Measurements from ENCODE around the gene TRIAP1.

Gene TRIAP1

GRCh38 chr12:120425797-120426196 lies 20.4 kb downstream of the TRIAP1 start:
- FAIRE-seq: no peak

GRCh38 chr12:120422892-120423456 lies 23.2 kb downstream of the TRIAP1 start:
- no peak for FAIRE-seq

GRCh38 chr12:120421701-120422100 lies 24.5 kb downstream of the TRIAP1 start:
- no peak for FAIRE-seq

GRCh38 chr12:120417917-120418580 lies 28.1 kb downstream of the TRIAP1 start:
- FAIRE-seq: no peak

GRCh38 chr12:120416490-120417216 lies 29.5 kb downstream of the TRIAP1 start:
- no peak for FAIRE-seq

GRCh38 chr12:120413901-120414695 lies 32.1 kb downstream of the TRIAP1 start:
- FAIRE-seq: no peak

- no peak for FAIRE-seq
These were observed 33.8 kb downstream of the TRIAP1 start for GRCh38 chr12:120412421-120412820.

- FAIRE-seq: no peak
These were observed 37.4 kb downstream of the TRIAP1 start for GRCh38 chr12:120408771-120409170.

GRCh38 chr12:120406553-120406952 lies 39.6 kb downstream of the TRIAP1 start:
- FAIRE-seq: no peak

GRCh38 chr12:120406069-120406468 lies 40.1 kb downstream of the TRIAP1 start:
- no peak for FAIRE-seq

- no peak for FAIRE-seq
These were observed 41.9 kb downstream of the TRIAP1 start for GRCh38 chr12:120404271-120404670.

- no peak for FAIRE-seq
These were observed 42.3 kb downstream of the TRIAP1 start for GRCh38 chr12:120403869-120404268.

- FAIRE-seq: no peak
These were observed 44.0 kb downstream of the TRIAP1 start for GRCh38 chr12:120402217-120402616.

- no peak for FAIRE-seq
These were observed 46.7 kb downstream of the TRIAP1 start for GRCh38 chr12:120399531-120399930.

GRCh38 chr12:120397824-120398540 lies 48.2 kb downstream of the TRIAP1 start:
- no peak for FAIRE-seq

- no peak for FAIRE-seq
These were observed 51.5 kb downstream of the TRIAP1 start for GRCh38 chr12:120394483-120395367.

All from endometrium (tissue), 2 donors.